K562 (cell line): Measurements from ENCODE around the gene RNU6-7.

Experiments used
- CHD2 ChIP-seq: IDR thresholded peaks from 2 replicates; pipeline ENCODE4 v1.6.1; 2011; ENCODE audit warnings: low read depth, low read length
- CTCF ChIP-seq, 3 experiments: IDR thresholded peaks in 2 of 3; conservative IDR thresholded peaks in 1 of 3; 2 replicates each; pipeline ENCODE4 v1.5.1; 2011 to 2012; ENCODE audit warnings: low read length in 3 of 3, mild to moderate bottlenecking in 3 of 3, control low read depth in 2 of 3, improper control_type of control experiment in 1 of 3, inconsistent platforms in 1 of 3, low read depth in 1 of 3, mixed read lengths in 1 of 3, moderate library complexity in 1 of 3; ENCODE audit not compliant: insufficient read depth in 2 of 3
- KAT7 ChIP-seq: sonication (generic); formaldehyde crosslinking; IDR thresholded peaks from 2 replicates; pipeline ENCODE4 v1.8.0; 2022; ENCODE audit warnings: missing genetic modification reagents, mild to moderate bottlenecking, borderline replicate concordance
- MCM5 ChIP-seq: fragments of 450-650 bp; IDR thresholded peaks from 2 replicates; pipeline ENCODE4 v1.6.1; 2016; ENCODE audit warnings: low read depth
- MLX ChIP-seq, 2 experiments: fragments of 450-650 bp in 1 of 2; sonication (generic) in 1 of 2; formaldehyde crosslinking; conservative IDR thresholded peaks; 2 replicates each; pipeline versions ENCODE4 v1.4.0 to v1.8.1; 2020 to 2022; ENCODE audit warnings: mild to moderate bottlenecking in 1 of 2, missing genetic modification reagents in 1 of 2
- MTF1 ChIP-seq: fragments of 250-450 bp; sonication (Bioruptor Pico); IDR thresholded peaks from 2 replicates; pipeline ENCODE4 v1.9.0; 2021; ENCODE audit warnings: moderate library complexity, mild to moderate bottlenecking, inconsistent platforms, borderline replicate concordance
- NFYB ChIP-seq: IDR thresholded peaks from 2 replicates; pipeline ENCODE4 v1.6.1; 2011; ENCODE audit warnings: mild to moderate bottlenecking, moderate library complexity; ENCODE audit not compliant: insufficient read length; ENCODE audit errors: extremely low read depth
- PATZ1 ChIP-seq: fragments of 250-450 bp; sonication (Bioruptor Pico); IDR thresholded peaks from 2 replicates; pipeline ENCODE4 v1.5.0; 2020; ENCODE audit warnings: mild to moderate bottlenecking, borderline replicate concordance
- SP1 ChIP-seq: sonication (generic); formaldehyde crosslinking; IDR thresholded peaks from 2 replicates; pipeline ENCODE4 v1.8.1; 2022; ENCODE audit warnings: mild to moderate bottlenecking, missing genetic modification reagents
- YY1 ChIP-seq, 3 experiments: IDR thresholded peaks; 2 replicates each; pipeline ENCODE4 v1.6.1; 2011; ENCODE audit warnings: low read length in 2 of 3, mild to moderate bottlenecking in 2 of 3, moderate library complexity in 2 of 3, borderline replicate concordance in 1 of 3, control low read depth in 1 of 3, low read depth in 1 of 3; ENCODE audit not compliant: insufficient read depth in 3 of 3, insufficient replicate concordance in 2 of 3, control insufficient read depth in 1 of 3, insufficient read length in 1 of 3; ENCODE audit errors: extremely low read depth in 1 of 3
- ZC3H4 ChIP-seq: sonication (generic); formaldehyde crosslinking; IDR thresholded peaks from 2 replicates; pipeline ENCODE4 v1.9.0; 2021; ENCODE audit warnings: missing genetic modification reagents, borderline replicate concordance

- no peak for TF ChIP-seq KAT7 (CRISPR knock-in tag)
- no peak for TF ChIP-seq MCM5
- TF ChIP-seq NFYB = no peak
- TF ChIP-seq MTF1 = no peak
- no peak for TF ChIP-seq PATZ1
- TF ChIP-seq CTCF (IDR thresholded peaks at IDR 0.05 in 2 of 3, conservative IDR thresholded peaks at IDR 0.05 in 1 of 3; ENCODE audit: insufficient read depth in 2 of 3, low read depth in 1 of 3, low read length in 3 of 3) = no peak
- no peak for TF ChIP-seq MLX (CRISPR knock-in tag; conservative IDR thresholded peaks at IDR 0.05)
- TF ChIP-seq CHD2 = no peak
- TF ChIP-seq SP1 (CRISPR knock-in tag) = no peak
- no peak for TF ChIP-seq YY1 (IDR thresholded peaks at IDR 0.05; ENCODE audit: borderline replicate concordance in 1 of 3, control insufficient read depth in 1 of 3, extremely low read depth in 1 of 3, insufficient read depth in 3 of 3, insufficient read length in 1 of 3, insufficient replicate concordance in 2 of 3, low read depth in 1 of 3, low read length in 2 of 3)
- TF ChIP-seq ZC3H4 (CRISPR knock-in tag) = no peak
Observed at GRCh38 chr14:32246751-32247150, 44.9 kb downstream of the RNU6-7 start.
